ELR (cell line): ENCODE data around the gene PRR35.

ENCODE experiments used
- DNase-seq: peaks from one replicate; pipeline ENCODE4 v3.0.0-alpha.2; 2015; ENCODE audit warnings: low read depth

Gene PRR35

GRCh38 chr16:564690-565418 lies 4.7 kb downstream of the PRR35 start:
- no peak for DNase-seq

- no peak for DNase-seq
Measured at GRCh38 chr16:565419-566330, 5.5 kb downstream of the PRR35 start.

- DNase-seq = peak; percentile 60
Measured at GRCh38 chr16:566475-567372, 6.5 kb downstream of the PRR35 start, which contains the start of gene NHLRC4. Gene NHLRC4 (plus strand): TSS chr16:567005. CDS start chr16:568048, 1,043 bp downstream.

GRCh38 chr16:567373-568256 lies 7.4 kb downstream of the PRR35 start:
- no peak for DNase-seq

GRCh38 chr16:568401-569258 lies 8.4 kb downstream of the PRR35 start:
- no peak for DNase-seq

- peak; percentile 68 for DNase-seq
Measured at GRCh38 chr16:569445-570254, 9.5 kb downstream of the PRR35 start, which contains the start of gene PIGQ. Gene PIGQ (plus strand): TSS chr16:569968. CDS start chr16:574075, 4,107 bp downstream.

GRCh38 chr16:572865-573650 lies 12.9 kb downstream of the PRR35 start:
- DNase-seq = no peak

- DNase-seq = no peak
Measured at GRCh38 chr16:574021-574760, 14.0 kb downstream of the PRR35 start.

GRCh38 chr16:575354-576196 lies 15.4 kb downstream of the PRR35 start:
- DNase-seq = no peak

GRCh38 chr16:576197-576822 lies 16.1 kb downstream of the PRR35 start:
- DNase-seq = no peak

- DNase-seq = no peak
Measured at GRCh38 chr16:576823-577201, 16.6 kb downstream of the PRR35 start.

GRCh38 chr16:577796-578195 lies 17.6 kb downstream of the PRR35 start:
- DNase-seq = no peak

- no peak for DNase-seq
Measured at GRCh38 chr16:578232-578869, 18.2 kb downstream of the PRR35 start.

GRCh38 chr16:578870-579405 lies 18.7 kb downstream of the PRR35 start:
- DNase-seq = peak; percentile 62
